ENCODE results near the gene KCNJ11.
A peak's percentile ranks its signal among the peaks of the same experiment; 100 is the strongest.

The KCNJ11 gene

GRCh38 chr11:17379383-17380180 is 8.9 kb downstream of the KCNJ11 start:
- DNase-seq (ENCODE audit: insufficient read length, low spot score) (no peak), FAIRE-seq (no peak)
- TF ChIP-seq POLR2A (IDR thresholded peaks at IDR 0.05; ENCODE audit: low read depth, low read length), result no peak

GRCh38 chr11:17378655-17379054 is 9.8 kb downstream of the KCNJ11 start:
- DNase-seq (ENCODE audit: insufficient read length, low spot score) (no peak), FAIRE-seq (no peak)

GRCh38 chr11:17376493-17376892 is 12.0 kb downstream of the KCNJ11 start:
- DNase-seq (ENCODE audit: insufficient read length, low spot score) (no peak), FAIRE-seq (no peak)
- TF ChIP-seq POLR2A (IDR thresholded peaks at IDR 0.05; ENCODE audit: low read depth, low read length), result no peak

More at GRCh38 chr11:17378655-17379054, 9.8 kb downstream of the KCNJ11 start:
- TF ChIP-seq POLR2A (IDR thresholded peaks at IDR 0.05; ENCODE audit: low read depth, low read length), result no peak

GRCh38 chr11:17375547-17375946 is 12.9 kb downstream of the KCNJ11 start:
- FAIRE-seq (no peak), DNase-seq (ENCODE audit: insufficient read length, low spot score) (no peak)
- TF ChIP-seq POLR2A (IDR thresholded peaks at IDR 0.05; ENCODE audit: low read depth, low read length), result no peak

GRCh38 chr11:17371614-17372013 is 16.8 kb downstream of the KCNJ11 start:
- FAIRE-seq (no peak), DNase-seq (ENCODE audit: insufficient read length, low spot score) (no peak)
- no peak for TF ChIP-seq POLR2A (IDR thresholded peaks at IDR 0.05; ENCODE audit: low read depth, low read length)

GRCh38 chr11:17369684-17370243 is 18.7 kb downstream of the KCNJ11 start:
- TF ChIP-seq POLR2A (IDR thresholded peaks at IDR 0.05; ENCODE audit: low read depth, low read length), result no peak
- FAIRE-seq, result no peak
- no peak for DNase-seq (ENCODE audit: insufficient read length, low spot score)

GRCh38 chr11:17369094-17369493 is 19.4 kb downstream of the KCNJ11 start:
- no peak for TF ChIP-seq POLR2A (IDR thresholded peaks at IDR 0.05; ENCODE audit: low read depth, low read length)
- DNase-seq (ENCODE audit: insufficient read length, low spot score), result no peak
- FAIRE-seq, result no peak

- no peak for TF ChIP-seq POLR2A (IDR thresholded peaks at IDR 0.05; ENCODE audit: low read depth, low read length)
- FAIRE-seq (no peak), DNase-seq (ENCODE audit: insufficient read length, low spot score) (no peak)
Measured at GRCh38 chr11:17368551-17368950, 19.9 kb downstream of the KCNJ11 start.

- no peak for TF ChIP-seq POLR2A (IDR thresholded peaks at IDR 0.05; ENCODE audit: low read depth, low read length)
- FAIRE-seq, result no peak
- DNase-seq (ENCODE audit: insufficient read length, low spot score), result no peak
Measured at GRCh38 chr11:17366495-17366894, 22.0 kb downstream of the KCNJ11 start.

GRCh38 chr11:17354601-17354991 is 33.9 kb downstream of the KCNJ11 start:
- no peak for TF ChIP-seq POLR2A (IDR thresholded peaks at IDR 0.05; ENCODE audit: low read depth, low read length)
- FAIRE-seq (no peak), DNase-seq (ENCODE audit: insufficient read length, low spot score) (peak; percentile 60)

GRCh38 chr11:17353821-17354600 is 34.4 kb downstream of the KCNJ11 start:
- FAIRE-seq, result no peak
- DNase-seq (ENCODE audit: insufficient read length, low spot score), result peak; percentile 30
- no peak for TF ChIP-seq POLR2A (IDR thresholded peaks at IDR 0.05; ENCODE audit: low read depth, low read length)

- no peak for FAIRE-seq
- peak; percentile 66 for TF ChIP-seq POLR2A (IDR thresholded peaks at IDR 0.05; ENCODE audit: low read depth, low read length)
- peak; percentile 63 for DNase-seq (ENCODE audit: insufficient read length, low spot score)
Measured at GRCh38 chr11:17352950-17353820, 35.3 kb downstream of the KCNJ11 start.

GRCh38 chr11:17351510-17352176 is 36.8 kb downstream of the KCNJ11 start, which contains the start of gene NCR3LG1:
NCR3LG1 (plus strand) TSS chr11:17351800; CDS start chr11:17351970, 170 bp downstream.
- DNase-seq (ENCODE audit: insufficient read length, low spot score), result no peak
- no peak for TF ChIP-seq POLR2A (IDR thresholded peaks at IDR 0.05; ENCODE audit: low read depth, low read length)
- no peak for FAIRE-seq
